Globus pallidus (tissue), 1 donor: ENCODE results near the gene TMEM125.

Experiments used
- DNase-seq: peaks from one replicate; pipeline ENCODE4 v3.0.0-alpha.2; 2015; ENCODE audit warnings: low spot score

The TMEM125 gene

GRCh38 chr1:43293896-43294760 lies 24.3 kb downstream of the TMEM125 start:
- peak; percentile 95 for DNase-seq

- DNase-seq: no peak
Measured at GRCh38 chr1:43294761-43295160, 25.0 kb downstream of the TMEM125 start.

GRCh38 chr1:43296207-43296606 lies 26.4 kb downstream of the TMEM125 start:
- DNase-seq: no peak

GRCh38 chr1:43298055-43298454 lies 28.3 kb downstream of the TMEM125 start:
- no peak for DNase-seq

GRCh38 chr1:43299101-43299500 lies 29.3 kb downstream of the TMEM125 start:
- DNase-seq: no peak

- no peak for DNase-seq
Measured at GRCh38 chr1:43300378-43301094, 30.8 kb downstream of the TMEM125 start, which contains the start of gene TIE1. Gene TIE1 (plus strand): TSS chr1:43300982. CDS start chr1:43301072, 90 bp downstream.

- DNase-seq: peak; percentile 44
Measured at GRCh38 chr1:43302201-43302600, 32.4 kb downstream of the TMEM125 start.

- DNase-seq: no peak
Measured at GRCh38 chr1:43302721-43303470, 33.1 kb downstream of the TMEM125 start.

GRCh38 chr1:43303471-43304313 lies 33.9 kb downstream of the TMEM125 start:
- DNase-seq: no peak

- no peak for DNase-seq
Measured at GRCh38 chr1:43304314-43304681, 34.5 kb downstream of the TMEM125 start.

GRCh38 chr1:43304771-43305300 lies 35.1 kb downstream of the TMEM125 start:
- no peak for DNase-seq

GRCh38 chr1:43305461-43305860 lies 35.7 kb downstream of the TMEM125 start:
- DNase-seq: no peak

- no peak for DNase-seq
Measured at GRCh38 chr1:43305926-43306687, 36.3 kb downstream of the TMEM125 start.

- no peak for DNase-seq
Measured at GRCh38 chr1:43306688-43307457, 37.1 kb downstream of the TMEM125 start.

- no peak for DNase-seq
Measured at GRCh38 chr1:43307458-43308158, 37.8 kb downstream of the TMEM125 start.

- DNase-seq: no peak
Measured at GRCh38 chr1:43308635-43309404, 39.0 kb downstream of the TMEM125 start.

- no peak for DNase-seq
Measured at GRCh38 chr1:43309405-43310025, 39.7 kb downstream of the TMEM125 start.

- DNase-seq: no peak
Measured at GRCh38 chr1:43311521-43311920, 41.7 kb downstream of the TMEM125 start.
